CD4-positive, alpha-beta T cell treated with Interleukin-17A for 1 hour (primary cell): ENCODE measurements around the gene GOT1.

ENCODE experiments used
- DNase-seq: peaks from one replicate; pipeline ENCODE4 v3.0.0-alpha.2; 2020

The GOT1 gene

GRCh38 chr10:99430451-99431189, at the start of gene GOT1:
Gene GOT1 (minus strand): TSS chr10:99430624. CDS start chr10:99430565, 59 bp downstream.
- DNase-seq: peak; percentile 98

GRCh38 chr10:99470327-99470726, 39.9 kb upstream of the GOT1 start:
- no peak for DNase-seq

GRCh38 chr10:99467236-99467999, 37.0 kb upstream of the GOT1 start:
- no peak for DNase-seq

GRCh38 chr10:99466632-99467223, 36.3 kb upstream of the GOT1 start:
- no peak for DNase-seq

GRCh38 chr10:99461230-99461629, 30.8 kb upstream of the GOT1 start:
- DNase-seq: no peak

- DNase-seq: no peak
Measured at GRCh38 chr10:99460070-99460469, 29.6 kb upstream of the GOT1 start.

GRCh38 chr10:99459217-99459616, 28.8 kb upstream of the GOT1 start:
- no peak for DNase-seq

GRCh38 chr10:99457813-99458212, 27.4 kb upstream of the GOT1 start:
- DNase-seq: no peak

- DNase-seq: no peak
Measured at GRCh38 chr10:99456931-99457288, 26.5 kb upstream of the GOT1 start.

- no peak for DNase-seq
Measured at GRCh38 chr10:99456207-99456930, 25.9 kb upstream of the GOT1 start.

- DNase-seq: no peak
Measured at GRCh38 chr10:99451981-99452380, 21.6 kb upstream of the GOT1 start.

- no peak for DNase-seq
Measured at GRCh38 chr10:99451499-99451788, 21.0 kb upstream of the GOT1 start.

GRCh38 chr10:99450624-99451498, 20.4 kb upstream of the GOT1 start:
- DNase-seq: no peak

GRCh38 chr10:99450156-99450555, 19.7 kb upstream of the GOT1 start:
- no peak for DNase-seq

- no peak for DNase-seq
Measured at GRCh38 chr10:99449023-99449422, 18.6 kb upstream of the GOT1 start.

- DNase-seq: no peak
Measured at GRCh38 chr10:99444383-99445045, 14.1 kb upstream of the GOT1 start.

- no peak for DNase-seq
Measured at GRCh38 chr10:99443500-99443899, 13.1 kb upstream of the GOT1 start.

GRCh38 chr10:99442394-99442793, 12.0 kb upstream of the GOT1 start:
- no peak for DNase-seq

- no peak for DNase-seq
Measured at GRCh38 chr10:99438890-99439289, 8.5 kb upstream of the GOT1 start.

- peak; percentile 63 for DNase-seq
Measured at GRCh38 chr10:99435986-99436638, 5.7 kb upstream of the GOT1 start.

- DNase-seq: no peak
Measured at GRCh38 chr10:99433378-99434020, 3.1 kb upstream of the GOT1 start.
